Neutrophil (primary cell): ENCODE results near the gene MAB21L1.

Experiments used
- H3K27ac ChIP-seq: fragments of 200-600 bp; sonication (generic); 2 replicates; pipeline ENCODE4 v1.5.1; 2016; ENCODE audit warnings: mild to moderate bottlenecking, moderate library complexity
- H3K27me3 ChIP-seq: fragments of 200-600 bp; sonication (generic); 2 replicates; pipeline ENCODE4 v1.6.0; 2016; ENCODE audit warnings: mild to moderate bottlenecking
- H3K36me3 ChIP-seq: fragments of 200-600 bp; sonication (generic); 2 replicates; pipeline ENCODE4 v1.5.1; 2017
- H3K4me1 ChIP-seq, 2 experiments: fragments of 200-600 bp in 1 of 2; sonication (generic) in 1 of 2; 1 replicate in 1 of 2; 2 replicates in 1 of 2; pipeline versions ENCODE4 v1.5.1 to v1.6.1; 2013 to 2016; ENCODE audit warnings: low read depth in 1 of 2, low read length in 1 of 2, mild to moderate bottlenecking in 1 of 2, moderate library complexity in 1 of 2; ENCODE audit not compliant: control insufficient read depth in 1 of 2, insufficient read depth in 1 of 2
- H3K4me3 ChIP-seq, 2 experiments: fragments of 200-600 bp in 1 of 2; sonication (generic) in 1 of 2; 1 replicate in 1 of 2; 2 replicates in 1 of 2; pipeline ENCODE4 v1.5.1; 2013 to 2016; ENCODE audit warnings: low read depth in 1 of 2, low read length in 1 of 2, mild to moderate bottlenecking in 1 of 2, moderate library complexity in 1 of 2
- H3K9me3 ChIP-seq: fragments of 200-600 bp; sonication (generic); 2 replicates; pipeline ENCODE4 v1.5.1; 2016
- TF ChIP-seq, protein P1 (sequence below): fragments of 200-600 bp; sonication (generic); IDR thresholded peaks from 2 replicates; pipeline ENCODE4 v1.5.1; 2016; ENCODE audit warnings: antibody characterized with exemption

MAB21L1 gene

DNA sequence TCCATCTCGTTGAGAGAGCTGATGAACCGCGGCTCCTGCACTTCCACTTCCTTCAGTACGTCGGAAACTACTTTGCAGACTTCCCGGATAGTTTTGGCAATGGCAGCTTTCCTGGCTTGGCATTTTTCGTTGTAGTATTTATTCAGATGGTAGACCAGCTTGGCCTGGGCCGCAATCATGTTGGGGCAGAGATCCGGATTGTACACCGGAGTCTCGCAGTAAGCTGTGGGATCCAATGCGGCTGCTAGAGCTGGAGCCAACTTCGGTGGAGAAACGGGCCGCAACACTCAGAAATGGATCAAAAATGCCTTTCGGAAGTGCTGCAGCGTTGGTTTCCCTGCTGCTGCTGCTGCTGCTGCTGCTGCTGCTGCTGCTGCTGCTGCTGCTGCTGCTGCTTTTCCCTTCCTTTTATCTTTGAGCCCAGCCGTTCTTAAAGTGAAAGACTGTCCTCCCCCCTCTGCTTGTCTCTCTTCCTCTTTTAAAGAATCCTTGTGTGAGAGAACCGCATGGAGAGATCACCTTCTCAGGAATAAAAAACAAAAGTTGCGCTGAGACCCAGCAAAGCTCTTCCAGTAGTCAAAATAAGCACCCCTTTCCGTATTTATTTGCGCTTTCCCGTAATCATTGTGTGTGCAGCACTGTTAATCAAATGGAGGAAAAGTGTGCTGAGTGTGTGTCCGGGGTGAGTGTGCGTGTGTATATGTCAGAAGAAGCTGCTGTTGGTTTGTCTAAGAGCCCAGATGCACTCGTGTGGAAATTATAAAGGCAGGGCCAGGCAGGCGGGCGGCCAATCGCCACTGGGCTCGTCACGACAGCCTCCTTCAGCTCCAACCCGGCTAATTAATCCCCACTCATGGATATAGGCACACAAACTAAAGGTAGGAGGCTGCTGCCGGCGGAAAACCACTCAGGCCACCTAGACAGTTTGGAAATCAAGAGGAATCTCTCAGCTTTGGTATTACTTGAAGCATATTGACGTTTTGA, at the start of gene MAB21L1:
MAB21L1 (minus strand) TSS at position 730 of the 984 bp plus-strand sequence; CDS start at position 179, 551 bp downstream.
- Histone ChIP-seq H3K36me3 (no peaks in the 10 kb centered on the region), H3K27ac (no peak within 1 kb of the TSS), H3K4me3 (peak within 1 kb of the TSS; percentile 7 to 9), H3K27me3 (peaks cover 100% of the 10 kb centered on the region), H3K4me1 (peaks cover 7 to 11% of the 10 kb centered on the region in 2 experiments), H3K9me3 (no peaks in the 10 kb centered on the region)
- TF ChIP-seq, protein P1, sequence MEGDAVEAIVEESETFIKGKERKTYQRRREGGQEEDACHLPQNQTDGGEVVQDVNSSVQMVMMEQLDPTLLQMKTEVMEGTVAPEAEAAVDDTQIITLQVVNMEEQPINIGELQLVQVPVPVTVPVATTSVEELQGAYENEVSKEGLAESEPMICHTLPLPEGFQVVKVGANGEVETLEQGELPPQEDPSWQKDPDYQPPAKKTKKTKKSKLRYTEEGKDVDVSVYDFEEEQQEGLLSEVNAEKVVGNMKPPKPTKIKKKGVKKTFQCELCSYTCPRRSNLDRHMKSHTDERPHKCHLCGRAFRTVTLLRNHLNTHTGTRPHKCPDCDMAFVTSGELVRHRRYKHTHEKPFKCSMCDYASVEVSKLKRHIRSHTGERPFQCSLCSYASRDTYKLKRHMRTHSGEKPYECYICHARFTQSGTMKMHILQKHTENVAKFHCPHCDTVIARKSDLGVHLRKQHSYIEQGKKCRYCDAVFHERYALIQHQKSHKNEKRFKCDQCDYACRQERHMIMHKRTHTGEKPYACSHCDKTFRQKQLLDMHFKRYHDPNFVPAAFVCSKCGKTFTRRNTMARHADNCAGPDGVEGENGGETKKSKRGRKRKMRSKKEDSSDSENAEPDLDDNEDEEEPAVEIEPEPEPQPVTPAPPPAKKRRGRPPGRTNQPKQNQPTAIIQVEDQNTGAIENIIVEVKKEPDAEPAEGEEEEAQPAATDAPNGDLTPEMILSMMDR: no peak

DNA sequence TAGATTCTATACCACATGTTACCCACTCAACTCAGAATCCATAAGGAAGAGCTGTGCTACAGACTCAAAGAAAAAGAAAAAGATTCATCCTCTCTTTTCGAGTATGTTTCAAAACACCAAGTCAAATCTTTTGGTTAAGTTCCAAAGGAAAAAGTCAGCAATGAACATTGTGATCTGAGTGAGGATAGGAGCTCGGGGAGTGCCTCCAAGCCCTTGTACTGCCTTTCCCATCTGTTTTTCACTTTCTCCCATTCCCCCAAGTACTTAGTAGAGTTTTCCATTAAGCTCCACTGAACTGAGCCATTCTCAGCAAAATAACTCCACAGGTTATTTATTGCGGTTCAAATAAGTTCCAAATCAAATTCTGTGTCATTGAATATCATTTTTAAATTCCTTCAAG, 47.7 kb upstream of the MAB21L1 start:
- TF ChIP-seq, protein P1: no peak
- Histone ChIP-seq H3K4me3 (no peak overlapping the region), H3K27me3 (no peaks in the 10 kb centered on the region), H3K36me3 (no peaks in the 10 kb centered on the region), H3K4me1 (no peaks in the 10 kb centered on the region), H3K9me3 (no peaks in the 10 kb centered on the region), H3K27ac (no peak overlapping the region)

DNA sequence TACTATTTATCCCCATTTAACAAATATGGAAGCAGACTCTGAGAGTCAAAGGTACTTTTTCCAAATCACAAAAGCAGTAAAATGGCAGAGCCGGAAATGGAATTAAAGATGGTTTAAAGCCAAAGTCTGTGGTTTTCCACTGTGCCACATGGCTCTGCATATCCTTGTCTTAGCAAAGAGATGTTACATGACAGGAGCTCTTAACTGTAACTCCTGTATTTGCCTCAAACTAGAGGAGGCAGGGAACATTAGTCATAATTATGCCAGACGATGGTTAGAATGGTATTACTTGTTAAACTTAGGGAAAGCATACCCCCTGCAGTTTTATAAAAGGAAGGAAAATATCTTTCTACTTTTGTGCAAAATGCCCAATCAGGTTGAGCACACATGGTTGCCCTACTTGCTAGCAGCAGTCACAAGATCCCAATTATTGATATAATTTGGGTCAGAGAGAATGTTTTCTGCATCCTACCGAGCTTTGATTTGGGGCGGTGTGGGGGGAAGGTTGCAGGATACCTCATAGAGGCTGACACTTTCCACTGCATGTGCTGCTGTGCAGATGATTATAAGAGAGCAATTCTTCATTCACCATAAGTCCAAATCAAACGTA, 42.0 kb upstream of the MAB21L1 start:
- no peaks in the 10 kb centered on the region for H3K9me3 ChIP-seq
- no peaks in the 10 kb centered on the region for H3K4me1 ChIP-seq
- no peaks in the 10 kb centered on the region for H3K27me3 ChIP-seq
- no peak overlapping the region for H3K4me3 ChIP-seq
- no peaks in the 10 kb centered on the region for H3K36me3 ChIP-seq
- TF ChIP-seq, protein P1: no peak
- H3K27ac ChIP-seq: no peak overlapping the region

DNA sequence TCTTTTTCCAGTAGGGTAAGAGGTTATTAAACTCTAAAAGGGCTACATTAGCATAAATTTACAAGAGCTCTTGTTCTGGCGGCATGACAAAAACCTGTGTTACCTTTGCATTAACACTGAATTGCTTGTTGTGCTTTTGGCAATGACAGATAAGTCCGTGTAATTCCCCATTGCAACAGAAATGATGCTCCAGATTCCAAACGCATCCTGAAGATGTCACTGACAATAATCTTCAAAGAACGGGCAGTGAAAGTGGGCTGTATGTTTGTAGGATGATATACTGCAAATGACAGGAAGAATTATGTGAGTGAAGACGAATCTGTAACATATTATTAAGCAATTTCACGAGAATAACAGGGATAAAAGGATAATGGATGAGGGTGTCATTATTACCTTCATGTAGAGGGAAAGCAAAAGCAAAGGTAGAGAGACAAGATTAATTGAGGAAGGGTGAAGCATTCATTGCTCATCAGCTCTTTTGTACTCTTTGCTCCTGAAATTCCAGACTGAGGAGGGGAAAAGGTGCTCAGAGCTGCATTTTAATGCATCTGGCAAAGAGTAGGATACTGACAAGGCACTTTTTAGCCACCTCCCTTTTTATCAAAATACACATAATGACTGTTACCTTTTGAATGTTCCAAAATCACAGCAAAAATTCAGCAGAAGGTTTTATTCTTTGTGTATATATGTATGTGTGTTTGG, 38.5 kb upstream of the MAB21L1 start:
- no peak overlapping the region for H3K27ac ChIP-seq
- no peaks in the 10 kb centered on the region for H3K4me1 ChIP-seq
- no peaks in the 10 kb centered on the region for H3K9me3 ChIP-seq
- TF ChIP-seq, protein P1: no peak
- no peaks in the 10 kb centered on the region for H3K27me3 ChIP-seq
- H3K36me3 ChIP-seq: no peaks in the 10 kb centered on the region
- H3K4me3 ChIP-seq: no peak overlapping the region

DNA sequence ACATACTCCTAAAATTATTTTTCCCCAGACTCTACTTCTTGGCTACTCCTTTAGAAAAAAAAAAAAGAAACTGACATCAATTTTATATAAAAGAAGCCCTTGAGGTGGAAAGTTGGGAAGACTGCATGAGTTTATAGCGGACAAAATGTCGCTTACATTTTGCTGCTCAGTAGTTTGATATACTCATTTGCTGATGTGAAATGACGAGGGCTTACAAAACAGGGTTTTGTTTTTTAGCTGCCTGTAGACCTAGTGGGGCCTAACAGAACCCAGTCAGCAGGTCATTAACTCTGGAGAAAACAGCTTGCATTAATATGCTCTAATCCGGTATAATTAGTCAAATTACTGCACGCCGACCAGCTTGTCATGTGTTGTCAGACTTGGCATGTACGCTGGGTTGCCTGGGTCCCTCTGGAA, 37.6 kb upstream of the MAB21L1 start:
- TF ChIP-seq, protein P1: no peak
- H3K4me1 ChIP-seq: no peaks in the 10 kb centered on the region
- no peak overlapping the region for H3K27ac ChIP-seq
- no peaks in the 10 kb centered on the region for H3K9me3 ChIP-seq
- H3K27me3 ChIP-seq: no peaks in the 10 kb centered on the region
- no peak overlapping the region for H3K4me3 ChIP-seq
- no peaks in the 10 kb centered on the region for H3K36me3 ChIP-seq
